ENCODE results near the gene POU1F1. TPM values are rescaled to one million over a fixed set of nuclear protein-coding genes. Genes with fewer than 3 reads are reported as not detected.

The POU1F1 gene
- not detected for total RNA-seq
- long read RNA-seq = 0 reads

DNA sequence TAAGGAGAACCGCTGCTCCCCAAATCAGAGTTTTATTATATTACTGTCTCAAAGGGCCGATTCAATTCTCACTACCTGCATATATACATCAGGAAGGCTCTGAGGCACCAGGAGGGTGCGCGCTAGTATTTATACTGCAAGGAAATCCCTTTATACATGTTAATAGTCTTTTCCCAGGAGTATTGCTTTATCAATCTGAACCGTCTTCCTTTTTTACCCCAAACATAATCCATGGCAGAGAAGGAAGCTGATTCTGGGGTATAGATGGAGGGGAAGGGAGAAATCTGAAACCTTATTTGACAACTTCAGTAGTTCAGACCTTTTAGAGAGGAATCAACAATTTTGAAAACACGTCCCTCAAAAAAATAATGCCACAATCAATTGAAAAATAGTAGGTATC, at the start of gene POU1F1:
TSS of gene POU1F1 (minus strand) at position 101 of the 400 bp plus-strand sequence. CDS start 122 bp downstream, outside the sequence.
- Histone ChIP-seq H3K4me1 (no peaks in the 10 kb centered on the region), H3K27ac (no peak within 1 kb of the TSS), H3K27me3 (no peaks in the 10 kb centered on the region), H3K4me3 (no peak within 1 kb of the TSS), H3K9me3 (no peaks in the 10 kb centered on the region), H3K36me3 (no peaks in the 10 kb centered on the region)
- intact Hi-C loops (cut with DNase I) = no loop called here
- DNase-seq (no peak), ATAC-seq (no peak)
- no peak for TF ChIP-seq CTCF (IDR thresholded peaks at IDR 0.05)

DNA sequence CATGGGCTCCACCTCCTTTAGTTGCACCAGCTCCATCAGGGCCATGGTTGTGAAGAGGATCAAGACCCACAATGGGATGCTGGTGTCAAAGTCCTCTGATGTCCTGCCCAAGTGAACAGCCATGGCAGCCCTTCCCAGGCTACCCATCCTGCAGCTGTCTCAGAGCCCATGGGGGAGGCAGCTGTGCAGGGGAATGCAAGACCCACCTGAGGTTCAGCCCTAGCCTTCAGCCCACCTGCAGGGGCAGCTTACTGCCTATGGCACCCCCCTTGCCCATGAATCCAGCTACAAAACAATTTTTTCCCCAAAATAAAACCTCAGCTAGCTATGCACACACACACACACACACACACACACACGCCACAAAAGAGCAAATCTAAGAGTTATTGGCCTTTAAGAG, 48.2 kb upstream of the POU1F1 start:
- Histone ChIP-seq H3K36me3 (no peaks in the 10 kb centered on the region), H3K27ac (no peak overlapping the region)

DNA sequence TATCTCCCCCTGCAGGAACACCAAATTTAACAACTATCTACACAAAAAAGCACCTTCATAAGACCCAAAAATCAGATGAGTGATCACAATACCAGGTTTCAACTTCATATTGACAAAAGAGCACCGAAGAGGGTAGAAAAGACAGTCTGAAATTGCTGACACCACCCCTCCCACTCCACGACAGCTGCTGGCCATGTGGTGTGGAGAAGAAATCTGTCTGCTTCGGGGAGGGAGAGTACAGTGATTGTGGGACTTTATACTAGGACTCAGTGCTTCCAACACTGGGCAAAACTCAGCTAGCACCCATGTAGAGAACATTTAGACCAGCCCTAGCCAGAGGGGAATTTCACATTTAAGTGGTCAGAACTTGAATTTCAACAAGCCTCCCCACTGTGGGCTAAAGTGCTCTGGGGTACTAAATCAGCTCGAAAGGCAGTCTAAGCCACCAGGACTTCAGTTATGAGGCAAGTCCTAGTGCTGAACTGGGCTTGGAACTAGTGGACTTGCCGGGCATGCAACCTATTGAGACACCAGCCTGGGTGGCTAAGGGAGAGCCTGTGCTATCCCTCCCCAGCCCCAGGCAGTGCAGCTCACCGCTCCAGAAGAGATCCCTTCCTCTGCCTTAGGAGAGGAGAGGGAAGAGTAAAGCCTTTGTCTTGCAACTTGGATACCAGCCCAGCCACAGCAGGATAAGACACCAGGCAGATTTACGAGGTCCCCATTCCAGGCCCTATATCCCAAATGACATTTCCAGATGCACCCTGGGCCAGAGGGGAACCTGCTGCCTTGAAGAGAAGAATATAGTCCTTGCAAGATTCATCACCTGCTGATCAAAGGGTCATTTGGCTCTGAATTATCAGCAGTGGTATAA, 44.6 kb upstream of the POU1F1 start:
- intact Hi-C loops (cut with DNase I) = no loop called here
- ATAC-seq = no peak

More for the DNA sequence above, 48.2 kb upstream of the POU1F1 start:
- no peak for ATAC-seq
- Histone ChIP-seq H3K4me3 (no peak overlapping the region), H3K9me3 (no peaks in the 10 kb centered on the region), H3K4me1 (no peaks in the 10 kb centered on the region), H3K27me3 (no peaks in the 10 kb centered on the region)
- no peak for TF ChIP-seq CTCF (IDR thresholded peaks at IDR 0.05)
- no peak for DNase-seq
- intact Hi-C loops (cut with DNase I) = no loop called here

DNA sequence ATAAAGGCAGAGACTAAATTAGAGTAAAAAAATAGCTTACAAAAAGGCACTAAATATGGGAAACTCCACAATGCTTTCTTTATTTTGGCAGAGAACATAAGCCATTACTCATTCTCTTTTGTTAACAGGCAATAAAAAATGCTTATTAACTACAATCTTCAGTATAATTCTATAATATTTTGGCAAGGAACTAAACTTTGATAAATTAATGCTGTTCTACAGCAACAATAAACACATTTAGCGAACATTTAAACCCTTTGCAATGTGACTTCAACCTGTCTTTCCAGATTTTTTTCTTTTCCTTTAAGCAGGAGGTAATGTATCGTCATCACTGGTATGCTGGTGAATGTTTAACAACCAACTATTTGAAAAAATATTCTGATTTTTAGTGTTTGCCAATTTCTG, 42.2 kb upstream of the POU1F1 start:
- H3K27me3 ChIP-seq = no peaks in the 10 kb centered on the region
- no peak for ATAC-seq

More for the DNA sequence above, 44.6 kb upstream of the POU1F1 start:
- Histone ChIP-seq H3K27ac (no peak overlapping the region), H3K4me1 (no peaks in the 10 kb centered on the region), H3K36me3 (no peaks in the 10 kb centered on the region), H3K9me3 (no peaks in the 10 kb centered on the region), H3K27me3 (no peaks in the 10 kb centered on the region), H3K4me3 (no peak overlapping the region)
- no peak for DNase-seq
- TF ChIP-seq CTCF (IDR thresholded peaks at IDR 0.05) = no peak

GRCh38 chr3:87317779-87318178, 41.4 kb upstream of the POU1F1 start:
- intact Hi-C loops (cut with DNase I) = no loop called here
- ATAC-seq (no peak), DNase-seq (no peak)
- no peaks in the 10 kb centered on the region for H3K27me3 ChIP-seq
- H3K36me3 ChIP-seq = no peaks in the 10 kb centered on the region
- H3K4me3 ChIP-seq = no peak overlapping the region
- no peak overlapping the region for H3K27ac ChIP-seq
- no peaks in the 10 kb centered on the region for H3K9me3 ChIP-seq
- H3K4me1 ChIP-seq = no peaks in the 10 kb centered on the region
- TF ChIP-seq CTCF (IDR thresholded peaks at IDR 0.05) = no peak

More for the DNA sequence above, 42.2 kb upstream of the POU1F1 start:
- Histone ChIP-seq H3K9me3 (no peaks in the 10 kb centered on the region), H3K4me1 (no peaks in the 10 kb centered on the region), H3K27ac (no peak overlapping the region), H3K36me3 (no peaks in the 10 kb centered on the region), H3K4me3 (no peak overlapping the region)
- no peak for DNase-seq
- no peak for TF ChIP-seq CTCF (IDR thresholded peaks at IDR 0.05)
- intact Hi-C loops (cut with DNase I) = no loop called here

Data from upper lobe of right lung (tissue), 1 donor.